OCI-LY3 (cell line): ENCODE measurements around the gene SLC35E3.

Experiments
- CTCF ChIP-seq: fragments of 200-600, 300-600 bp; sonication (generic); IDR thresholded peaks from 2 replicates; pipeline ENCODE4 v1.5.1; 2014; ENCODE audit warnings: antibody characterized with exemption, low read length, low read depth
- EZH2phosphoT487 ChIP-seq: fragments of 200-600 bp; shearing (Covaris generic); IDR thresholded peaks from 2 replicates; pipeline ENCODE4 v1.6.1; 2018; ENCODE audit warnings: antibody characterized with exemption, mixed run types, low read depth

- no peak for TF ChIP-seq CTCF
- no peak for TF ChIP-seq EZH2phosphoT487
Measured at GRCh38 chr12:68805592-68806120, 59.7 kb downstream of the SLC35E3 start.
